DMS114 treated with DMSO at 0.1 percent for 48 hours (cell line): ENCODE results near the gene DPAGT1.
"Not testable (repeated sequence)": the region's sequence is repeated elsewhere in the genome, so short reads cannot be mapped to it uniquely, and the experiment has no call there.

Experiments used
- DNase-seq: peaks from one replicate; lab custom pipeline; 2025; ENCODE audit not compliant: unreplicated experiment; lab: John Stamatoyannopoulos, UW

The DPAGT1 gene

GRCh38 chr11:119116235-119116594 lies 14.6 kb upstream of the DPAGT1 start:
- DNase-seq: no peak

- no peak for DNase-seq
Measured at GRCh38 chr11:119115484-119116234, 14.0 kb upstream of the DPAGT1 start.

GRCh38 chr11:119114351-119114750 lies 12.7 kb upstream of the DPAGT1 start:
- no peak for DNase-seq

GRCh38 chr11:119113716-119114115 lies 12.1 kb upstream of the DPAGT1 start:
- no peak for DNase-seq

GRCh38 chr11:119112314-119113020 lies 10.8 kb upstream of the DPAGT1 start:
- no peak for DNase-seq

- no peak for DNase-seq
Measured at GRCh38 chr11:119111361-119111925, 9.8 kb upstream of the DPAGT1 start.

GRCh38 chr11:119110439-119110838 lies 8.8 kb upstream of the DPAGT1 start:
- DNase-seq: no peak

GRCh38 chr11:119109843-119110242 lies 8.2 kb upstream of the DPAGT1 start:
- DNase-seq: no peak

GRCh38 chr11:119108857-119109221 lies 7.2 kb upstream of the DPAGT1 start:
- no peak for DNase-seq

GRCh38 chr11:119108146-119108856 lies 6.6 kb upstream of the DPAGT1 start:
- no peak for DNase-seq

- no peak for DNase-seq
Measured at GRCh38 chr11:119107538-119108145, 6.0 kb upstream of the DPAGT1 start.

GRCh38 chr11:119106564-119107537 lies 5.2 kb upstream of the DPAGT1 start, which contains the start of gene C2CD2L:
TSS of gene C2CD2L (plus strand) at chr11:119107344. CDS start at chr11:119107742, 398 bp downstream.
- peak; percentile 34 for DNase-seq

- no peak for DNase-seq
Measured at GRCh38 chr11:119103793-119104192, 2.1 kb upstream of the DPAGT1 start.

- not testable (repeated sequence) for DNase-seq
Measured at GRCh38 chr11:119103161-119103664, 1.6 kb upstream of the DPAGT1 start.

GRCh38 chr11:119100994-119101758 lies 477 bp downstream of the DPAGT1 start:
- no peak for DNase-seq

- peak; percentile 61 for DNase-seq
Measured at GRCh38 chr11:119100246-119100970, 1.2 kb downstream of the DPAGT1 start.

GRCh38 chr11:119099711-119100110 lies 1.9 kb downstream of the DPAGT1 start:
- DNase-seq: no peak
